ENCODE data around the gene GRID1. TPM values are rescaled to one million over a fixed set of nuclear protein-coding genes. Genes with fewer than 3 reads are reported as not detected.

The GRID1 gene
- total RNA-seq, 1 experiment from 2014 or later = not detected

DNA sequence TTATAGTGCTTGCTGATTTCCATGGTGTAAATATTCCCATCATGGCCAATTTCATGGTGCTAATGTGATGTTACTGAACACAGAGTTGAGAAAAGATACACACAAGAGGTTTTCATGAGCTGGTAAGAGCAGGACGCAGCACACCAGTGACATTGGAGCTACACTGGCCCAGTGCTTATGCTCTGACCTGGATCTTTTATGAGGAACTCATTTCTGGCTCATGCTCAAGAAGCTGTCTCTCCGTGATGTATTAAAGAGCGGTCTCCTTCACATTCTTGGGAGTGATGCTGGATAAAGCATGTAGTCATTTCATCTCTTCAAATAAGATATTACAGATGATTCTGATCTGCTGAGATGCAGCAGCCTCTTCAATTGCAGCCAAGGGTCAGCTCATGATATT is 785.2 kb downstream of the GRID1 start:
- Histone ChIP-seq H3K27ac (ENCODE audit: low read length) (no peak overlapping the region), H3F3A (ENCODE audit: low read length, unreplicated experiment) (no peaks in the 10 kb centered on the region), H2AFZ (ENCODE audit: low read length) (no peak overlapping the region), H3K27me3 (ENCODE audit: low read length) (no peaks in the 10 kb centered on the region), H3K9me2 (replicated peaks; ENCODE audit: low read length) (no peaks in the 10 kb centered on the region), H3K9me3 (ENCODE audit: low read length) (no peaks in the 10 kb centered on the region), H3K79me2 (ENCODE audit: low read length) (no peaks in the 10 kb centered on the region), H3K36me3 (ENCODE audit: low read depth, low read length) (no peaks in the 10 kb centered on the region), H3K4me3 (ENCODE audit: low read length) (no peak overlapping the region), H3K4me1 (ENCODE audit: insufficient read depth, low read length) (no peaks in the 10 kb centered on the region), H4K20me1 (ENCODE audit: low read length) (no peaks in the 10 kb centered on the region), H3K4me2 (ENCODE audit: low read length) (no peak overlapping the region), H3K9ac (ENCODE audit: low read length) (no peak overlapping the region)
- intact Hi-C loops (cut with micrococcal nuclease) = no loop called here
- CTCF ChIA-PET = no interaction called here
- POLR2A ChIA-PET (ENCODE audit: unreplicated experiment) = no interaction called here
- no TSS peak for BruUV-seq (replicated peaks)
- no peak for DNase-seq
- ATAC-seq = no peak
- TF ChIP-seq EZH2phosphoT487 (IDR thresholded peaks at IDR 0.05; ENCODE audit: borderline replicate concordance, low read length) = no peak
- TF ChIP-seq EZH2 (IDR thresholded peaks at IDR 0.05; ENCODE audit: low read length, unreplicated experiment) = no peak
- TF ChIP-seq, protein P1, sequence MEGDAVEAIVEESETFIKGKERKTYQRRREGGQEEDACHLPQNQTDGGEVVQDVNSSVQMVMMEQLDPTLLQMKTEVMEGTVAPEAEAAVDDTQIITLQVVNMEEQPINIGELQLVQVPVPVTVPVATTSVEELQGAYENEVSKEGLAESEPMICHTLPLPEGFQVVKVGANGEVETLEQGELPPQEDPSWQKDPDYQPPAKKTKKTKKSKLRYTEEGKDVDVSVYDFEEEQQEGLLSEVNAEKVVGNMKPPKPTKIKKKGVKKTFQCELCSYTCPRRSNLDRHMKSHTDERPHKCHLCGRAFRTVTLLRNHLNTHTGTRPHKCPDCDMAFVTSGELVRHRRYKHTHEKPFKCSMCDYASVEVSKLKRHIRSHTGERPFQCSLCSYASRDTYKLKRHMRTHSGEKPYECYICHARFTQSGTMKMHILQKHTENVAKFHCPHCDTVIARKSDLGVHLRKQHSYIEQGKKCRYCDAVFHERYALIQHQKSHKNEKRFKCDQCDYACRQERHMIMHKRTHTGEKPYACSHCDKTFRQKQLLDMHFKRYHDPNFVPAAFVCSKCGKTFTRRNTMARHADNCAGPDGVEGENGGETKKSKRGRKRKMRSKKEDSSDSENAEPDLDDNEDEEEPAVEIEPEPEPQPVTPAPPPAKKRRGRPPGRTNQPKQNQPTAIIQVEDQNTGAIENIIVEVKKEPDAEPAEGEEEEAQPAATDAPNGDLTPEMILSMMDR (conservative IDR thresholded peaks at IDR 0.05; ENCODE audit: low read depth, low read length) = no peak

GRCh38 chr10:85580585-85580984 is 786.0 kb downstream of the GRID1 start:
- Histone ChIP-seq H3K4me1 (ENCODE audit: insufficient read depth, low read length) (no peaks in the 10 kb centered on the region), H3K9me3 (ENCODE audit: low read length) (no peaks in the 10 kb centered on the region), H3K4me3 (ENCODE audit: low read length) (no peak overlapping the region), H2AFZ (ENCODE audit: low read length) (no peak overlapping the region), H3K27ac (ENCODE audit: low read length) (no peak overlapping the region), H4K20me1 (ENCODE audit: low read length) (no peaks in the 10 kb centered on the region), H3K9ac (ENCODE audit: low read length) (no peak overlapping the region), H3K27me3 (ENCODE audit: low read length) (no peaks in the 10 kb centered on the region), H3K79me2 (ENCODE audit: low read length) (no peaks in the 10 kb centered on the region), H3K4me2 (ENCODE audit: low read length) (no peak overlapping the region), H3K36me3 (ENCODE audit: low read depth, low read length) (no peaks in the 10 kb centered on the region), H3F3A (ENCODE audit: low read length, unreplicated experiment) (no peaks in the 10 kb centered on the region), H3K9me2 (replicated peaks; ENCODE audit: low read length) (no peaks in the 10 kb centered on the region)
- TF ChIP-seq, protein P1 (conservative IDR thresholded peaks at IDR 0.05; ENCODE audit: low read depth, low read length) = no peak
- no peak for TF ChIP-seq EZH2 (IDR thresholded peaks at IDR 0.05; ENCODE audit: low read length, unreplicated experiment)
- no peak for TF ChIP-seq EZH2phosphoT487 (IDR thresholded peaks at IDR 0.05; ENCODE audit: borderline replicate concordance, low read length)
- POLR2A ChIA-PET (ENCODE audit: unreplicated experiment) = no interaction called here
- intact Hi-C loops (cut with micrococcal nuclease) = no loop called here
- no peak for DNase-seq
- no TSS peak for BruUV-seq (replicated peaks)
- CTCF ChIA-PET = no interaction called here
- no peak for ATAC-seq

DNA sequence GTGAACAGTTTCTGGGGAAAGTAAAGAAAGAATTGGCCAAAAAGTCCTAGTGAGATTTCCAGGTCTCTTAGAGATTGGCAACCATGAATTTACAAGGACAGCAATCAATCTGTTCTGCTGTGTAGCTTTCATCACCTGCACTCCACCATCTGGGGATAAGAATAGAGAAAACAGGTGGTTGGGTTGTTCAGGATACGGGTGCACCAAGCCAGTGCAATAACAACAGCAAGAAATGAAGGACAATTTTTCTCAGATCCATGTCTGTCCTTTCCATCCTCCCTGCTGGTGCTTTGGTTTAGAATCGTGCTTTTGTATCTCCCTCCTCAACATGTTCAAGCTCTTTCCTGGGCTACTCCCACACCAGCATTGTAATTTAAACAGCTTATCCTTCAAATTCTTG is 787.7 kb downstream of the GRID1 start:
- no TSS peak for BruUV-seq (replicated peaks)
- H3K9me3 ChIP-seq (ENCODE audit: low read length) = no peaks in the 10 kb centered on the region
- intact Hi-C loops (cut with micrococcal nuclease) = no loop called here
- no peaks in the 10 kb centered on the region for H3F3A ChIP-seq (ENCODE audit: low read length, unreplicated experiment)
- no peak overlapping the region for H3K4me3 ChIP-seq (ENCODE audit: low read length)
- no peaks in the 10 kb centered on the region for H3K79me2 ChIP-seq (ENCODE audit: low read length)
- no peaks in the 10 kb centered on the region for H3K4me1 ChIP-seq (ENCODE audit: insufficient read depth, low read length)
- H3K36me3 ChIP-seq (ENCODE audit: low read depth, low read length) = no peaks in the 10 kb centered on the region
- ATAC-seq (no peak), DNase-seq (no peak)
- H3K9me2 ChIP-seq (replicated peaks; ENCODE audit: low read length) = no peaks in the 10 kb centered on the region
- TF ChIP-seq, protein P1 (conservative IDR thresholded peaks at IDR 0.05; ENCODE audit: low read depth, low read length) = no peak
- TF ChIP-seq EZH2phosphoT487 (IDR thresholded peaks at IDR 0.05; ENCODE audit: borderline replicate concordance, low read length) (no peak), EZH2 (IDR thresholded peaks at IDR 0.05; ENCODE audit: low read length, unreplicated experiment) (no peak)
- no peaks in the 10 kb centered on the region for H4K20me1 ChIP-seq (ENCODE audit: low read length)
- no peak overlapping the region for H3K9ac ChIP-seq (ENCODE audit: low read length)
- POLR2A ChIA-PET (ENCODE audit: unreplicated experiment) = no interaction called here
- no peak overlapping the region for H3K27ac ChIP-seq (ENCODE audit: low read length)
- CTCF ChIA-PET = no interaction called here
- H3K27me3 ChIP-seq (ENCODE audit: low read length) = no peaks in the 10 kb centered on the region
- no peak overlapping the region for H2AFZ ChIP-seq (ENCODE audit: low read length)
- H3K4me2 ChIP-seq (ENCODE audit: low read length) = no peak overlapping the region

All from PC-3 (cell line).